Peyer's patch (tissue), 4 donors: ENCODE measurements around the gene PPP1R9B.

Source experiments
- CTCF ChIP-seq, 6 experiments: fragments of 450-650 bp in 4 of 6; fragments of 200-600 bp in 2 of 6; sonication (generic) in 1 of 6; IDR thresholded peaks; one replicate each; pipeline ENCODE4 v1.5.1; 2017 to 2019; ENCODE audit warnings: antibody characterized with exemption in 6 of 6, mild to moderate bottlenecking in 3 of 6, moderate library complexity in 1 of 6
- POLR2A ChIP-seq, 2 donors: fragments of 450-650 bp; IDR thresholded peaks; one replicate each; pipeline ENCODE4 v1.5.1; 2017; ENCODE audit warnings: antibody characterized with exemption in 2 of 2, mild to moderate bottlenecking in 2 of 2, moderate library complexity in 2 of 2

GRCh38 chr17:50118076-50118827 lies 32.2 kb downstream of the PPP1R9B start:
- TF ChIP-seq CTCF (IDR thresholded peaks at IDR 0.05) (no peak), POLR2A (IDR thresholded peaks at IDR 0.05) (no peak)
